GM12892 (cell line): ENCODE measurements around the gene FBXO28.

Experiments
- POLR2A ChIP-seq: IDR thresholded peaks from 2 replicates; pipeline ENCODE4 v1.6.1; 2011; ENCODE audit warnings: low read depth, low read length, control low read depth
- POLR2AphosphoS5 ChIP-seq: IDR thresholded peaks from 2 replicates; pipeline ENCODE4 v1.6.1; 2011; ENCODE audit warnings: low read depth, low read length, control low read depth

DNA sequence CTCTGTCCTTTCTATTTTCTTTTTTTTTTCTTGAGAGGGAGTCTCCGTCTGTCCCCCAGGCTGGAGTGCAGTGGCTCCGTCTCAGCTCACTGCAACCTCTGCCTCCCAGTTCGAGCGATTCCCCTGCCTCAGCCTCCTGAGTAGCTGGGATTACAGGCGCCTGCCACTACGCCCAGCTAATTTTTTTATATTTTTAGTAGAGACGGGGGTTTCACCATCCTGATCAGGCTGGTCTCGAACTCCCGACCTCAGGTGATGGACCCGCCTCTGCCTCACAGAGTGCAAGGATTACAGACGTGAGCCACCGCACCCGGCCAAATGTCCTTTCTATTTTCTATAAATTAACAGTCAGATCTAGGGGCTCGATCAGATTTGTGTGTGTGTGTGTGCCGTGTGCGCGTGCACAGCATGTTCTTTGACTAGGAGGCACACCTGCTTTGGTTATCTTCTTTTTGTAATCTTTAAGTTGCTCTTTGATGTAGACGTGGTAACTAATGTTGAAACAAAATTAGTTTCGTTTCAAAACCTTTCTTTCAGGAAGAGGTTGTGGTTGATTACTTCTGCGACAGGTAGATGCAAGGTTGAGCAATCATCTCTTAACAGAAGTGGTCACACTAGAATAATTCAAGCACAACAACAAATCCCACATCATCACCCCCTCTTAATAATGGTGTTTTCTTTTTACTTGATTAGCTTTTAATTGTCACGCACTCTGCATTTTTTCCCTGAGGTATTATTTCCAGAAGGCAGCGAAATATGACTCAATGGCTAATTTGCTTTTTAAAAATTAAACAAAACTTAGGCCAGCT, 68.3 kb downstream of the FBXO28 start:
- TF ChIP-seq POLR2AphosphoS5, result no peak
- no peak for TF ChIP-seq POLR2A
